Thyroid gland (tissue), 4 donors: ENCODE data around the gene AAMDC. TPM values are rescaled to one million over a fixed set of nuclear protein-coding genes. Genes with fewer than 3 reads are reported as not detected.
"Not testable (repeated sequence)": the region's sequence is repeated elsewhere in the genome, so short reads cannot be mapped to it uniquely, and the experiment has no call there.

Experiments used
- DNase-seq, 2 donors: peaks; one replicate each; pipeline ENCODE4 v3.0.0-alpha.2; 2019
- H3K27ac ChIP-seq, 3 donors: fragments of 200-600 bp; sonication (generic); 1 replicate in 2 of 3; 2 replicates in 1 of 3; pipeline ENCODE4 v1.5.1; 2016 to 2019; ENCODE audit warnings: mild to moderate bottlenecking in 1 of 3, moderate library complexity in 1 of 3
- H3K27me3 ChIP-seq: fragments of 200-600 bp; sonication (generic); one replicate; pipeline ENCODE4 v1.5.1; 2019
- H3K36me3 ChIP-seq, 2 donors: fragments of 200-600 bp; sonication (generic); one replicate each; pipeline ENCODE4 v1.5.1; 2016 to 2019
- H3K4me1 ChIP-seq, 2 donors: fragments of 200-600 bp; sonication (generic); one replicate each; pipeline ENCODE4 v1.5.1; 2017 to 2019
- H3K4me3 ChIP-seq, 3 donors: fragments of 200-600 bp; sonication (generic); replicated peaks in 1 of 3; 1 replicate in 2 of 3; 2 replicates in 1 of 3; pipeline ENCODE4 v1.5.1; 2016; ENCODE audit warnings: mild to moderate bottlenecking in 1 of 3
- H3K9me3 ChIP-seq: fragments of 200-600 bp; sonication (generic); one replicate; pipeline ENCODE4 v1.5.1; 2017
- POLR2A ChIP-seq, 2 donors: fragments of 450-650 bp; IDR thresholded peaks; one replicate each; pipeline ENCODE4 v1.6.1; 2017; ENCODE audit warnings: antibody characterized with exemption in 2 of 2, mild to moderate bottlenecking in 2 of 2, moderate library complexity in 1 of 2
- WGBS, 2 donors: methylation state at CpG; one replicate each; pipeline ENCODE4 v1.1.5; 2017; 5-methylcytosine and 5-hydroxymethylcytosine counted together
- intact Hi-C: fragments of 100-400 bp; cut with DNase I; formaldehyde crosslinking; loops from one replicate; pipeline ENCODE4 v1.15.1; 2023
- total RNA-seq, 4 donors: library from RNA; depleted of rRNA; stranded (reverse); fragments of >200 nt; gene quantifications; one replicate each; pipeline ENCODE4 v1.2.3, GENCODE V29; 2016
- TF ChIP-seq, protein P1 (sequence below), 6 experiments: fragments of 200-600 bp in 3 of 6; fragments of 450-650 bp in 3 of 6; sonication (generic) in 3 of 6; IDR thresholded peaks; one replicate each; pipeline ENCODE4 v1.5.1; 2016 to 2019; ENCODE audit warnings: antibody characterized with exemption in 6 of 6, mild to moderate bottlenecking in 2 of 6, inconsistent platforms in 1 of 6, moderate library complexity in 1 of 6

AAMDC gene
- total RNA-seq, 4 donors from 2014 or later: 33.6 to 60.5 (median 39.0) TPM

DNA sequence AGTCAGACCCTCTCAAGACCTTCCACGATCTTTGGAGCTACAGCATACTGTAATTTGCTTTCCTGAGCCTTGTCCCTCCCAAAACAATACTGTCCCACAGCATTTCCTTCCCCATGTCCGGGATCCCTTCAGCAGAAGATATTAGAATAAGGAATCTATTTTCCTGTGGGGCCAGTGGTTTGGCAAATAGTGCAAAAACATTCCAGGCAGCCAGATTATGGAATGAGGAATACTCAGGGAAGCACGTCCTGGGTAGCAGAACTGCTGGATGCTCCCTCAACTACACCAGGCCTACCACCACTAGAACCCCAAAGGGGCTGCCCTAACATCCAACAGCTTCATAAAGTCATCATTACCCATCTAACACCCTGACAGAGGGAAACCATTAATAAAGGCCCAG is 61.5 kb downstream of the AAMDC start:
- H3K4me3 ChIP-seq: no peak overlapping the region
- intact Hi-C loops: no loop called here
- TF ChIP-seq, protein P1, sequence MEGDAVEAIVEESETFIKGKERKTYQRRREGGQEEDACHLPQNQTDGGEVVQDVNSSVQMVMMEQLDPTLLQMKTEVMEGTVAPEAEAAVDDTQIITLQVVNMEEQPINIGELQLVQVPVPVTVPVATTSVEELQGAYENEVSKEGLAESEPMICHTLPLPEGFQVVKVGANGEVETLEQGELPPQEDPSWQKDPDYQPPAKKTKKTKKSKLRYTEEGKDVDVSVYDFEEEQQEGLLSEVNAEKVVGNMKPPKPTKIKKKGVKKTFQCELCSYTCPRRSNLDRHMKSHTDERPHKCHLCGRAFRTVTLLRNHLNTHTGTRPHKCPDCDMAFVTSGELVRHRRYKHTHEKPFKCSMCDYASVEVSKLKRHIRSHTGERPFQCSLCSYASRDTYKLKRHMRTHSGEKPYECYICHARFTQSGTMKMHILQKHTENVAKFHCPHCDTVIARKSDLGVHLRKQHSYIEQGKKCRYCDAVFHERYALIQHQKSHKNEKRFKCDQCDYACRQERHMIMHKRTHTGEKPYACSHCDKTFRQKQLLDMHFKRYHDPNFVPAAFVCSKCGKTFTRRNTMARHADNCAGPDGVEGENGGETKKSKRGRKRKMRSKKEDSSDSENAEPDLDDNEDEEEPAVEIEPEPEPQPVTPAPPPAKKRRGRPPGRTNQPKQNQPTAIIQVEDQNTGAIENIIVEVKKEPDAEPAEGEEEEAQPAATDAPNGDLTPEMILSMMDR (IDR thresholded peaks at IDR 0.05): no peak
- TF ChIP-seq POLR2A (IDR thresholded peaks at IDR 0.05): no peak
- no peaks in the 10 kb centered on the region for H3K4me1 ChIP-seq
- no peak overlapping the region for H3K27ac ChIP-seq
- H3K36me3 ChIP-seq: peaks cover 7 to 13% of the 10 kb centered on the region in 2 donors
- no peaks in the 10 kb centered on the region for H3K27me3 ChIP-seq
- no peaks in the 10 kb centered on the region for H3K9me3 ChIP-seq
- DNase-seq: no peak
- WGBS, 2 donors: 67 to 72% methylated on average over 3 of the region's 3 CpGs

DNA sequence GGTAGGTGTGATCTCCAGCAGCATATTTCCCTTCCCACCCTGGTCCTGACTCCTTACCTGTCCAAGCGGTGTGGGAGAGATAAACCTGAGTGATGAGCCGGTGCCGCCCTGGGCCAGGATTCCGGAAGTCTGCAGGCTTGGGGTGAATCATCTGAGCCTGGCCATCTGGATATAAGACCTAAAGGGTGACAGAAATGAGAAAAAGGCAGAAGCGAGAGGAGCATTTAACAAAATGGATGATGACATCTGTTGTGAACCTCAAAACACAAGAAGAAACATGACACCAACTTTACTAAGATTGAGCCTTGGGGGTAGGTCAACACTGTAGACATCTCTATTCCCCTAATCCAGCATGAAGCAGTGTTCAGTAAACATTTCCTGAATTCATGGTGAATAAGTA is 62.8 kb downstream of the AAMDC start:
- Histone ChIP-seq H3K9me3 (no peaks in the 10 kb centered on the region), H3K4me3 (no peak overlapping the region), H3K4me1 (no peaks in the 10 kb centered on the region), H3K27ac (no peak overlapping the region), H3K27me3 (no peaks in the 10 kb centered on the region), H3K36me3 (peaks cover 1 to 6% of the 10 kb centered on the region in 2 donors)
- DNase-seq: no peak
- intact Hi-C loops: no loop called here
- 95 to 96% methylated on average over 5 of the region's 5 CpGs for WGBS, 2 donors
- TF ChIP-seq, protein P1 (IDR thresholded peaks at IDR 0.05): no peak
- no peak for TF ChIP-seq POLR2A (IDR thresholded peaks at IDR 0.05)

DNA sequence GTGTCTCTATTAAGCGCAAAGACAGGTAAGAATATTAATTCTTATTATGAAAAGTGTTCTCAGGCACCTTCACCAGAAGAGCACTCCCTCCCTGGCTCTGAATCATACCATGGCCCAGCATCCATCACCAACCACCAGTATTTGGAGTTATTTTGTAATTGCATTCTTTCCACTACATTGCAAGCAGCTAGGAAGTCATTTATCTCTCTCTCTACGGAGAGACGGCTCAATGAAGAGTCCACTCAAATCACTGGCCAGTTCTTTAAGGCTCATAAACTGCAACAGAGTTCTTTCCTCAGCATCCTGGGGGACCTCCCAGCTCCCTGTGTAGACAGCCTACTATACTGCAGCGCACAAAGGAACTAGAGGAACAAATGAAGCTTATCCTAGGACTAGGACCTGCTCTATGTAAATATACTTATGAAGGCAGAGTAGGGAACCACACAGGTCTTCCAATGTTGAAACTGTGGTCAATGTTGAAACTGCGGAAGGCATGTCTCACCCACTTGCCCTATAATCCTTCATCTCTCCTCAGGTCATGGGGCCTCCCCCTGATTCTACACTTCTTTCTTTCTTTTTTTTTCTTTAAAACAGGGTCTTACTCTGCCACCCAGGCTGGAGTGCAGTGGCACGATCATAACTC is 63.4 kb downstream of the AAMDC start:
- Histone ChIP-seq H3K27me3 (no peaks in the 10 kb centered on the region), H3K4me3 (no peak overlapping the region), H3K27ac (no peak overlapping the region), H3K4me1 (no peaks in the 10 kb centered on the region), H3K9me3 (no peaks in the 10 kb centered on the region), H3K36me3 (peaks cover 0 to under 1% of the 10 kb centered on the region in 2 donors)
- DNase-seq: no peak
- no peak for TF ChIP-seq POLR2A (IDR thresholded peaks at IDR 0.05)
- intact Hi-C loops: no loop called here
- WGBS, 2 donors: 80 to 93% methylated on average over 6 of the region's 6 CpGs

DNA sequence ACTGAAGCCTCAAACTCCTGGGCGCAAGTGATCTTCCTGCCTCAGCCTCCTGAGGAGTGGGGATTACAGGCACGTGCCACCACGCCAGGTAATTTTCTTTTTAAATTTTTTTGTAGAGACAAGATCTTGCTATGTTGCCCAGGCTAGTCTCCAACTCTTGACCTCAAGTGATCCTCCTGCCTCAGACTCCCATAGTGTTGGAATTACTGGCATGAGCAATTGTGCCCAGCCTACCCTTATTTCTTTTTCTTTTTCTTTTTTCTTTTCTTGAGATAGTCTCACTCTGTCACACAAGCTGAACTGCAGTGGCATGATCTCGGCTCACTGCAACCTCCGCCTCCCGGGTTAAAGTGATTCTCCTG is 63.9 kb downstream of the AAMDC start:
- H3K27ac ChIP-seq: no peak overlapping the region
- TF ChIP-seq POLR2A (IDR thresholded peaks at IDR 0.05): no peak
- TF ChIP-seq, protein P1 (IDR thresholded peaks at IDR 0.05): no peak
- no peaks in the 10 kb centered on the region for H3K4me1 ChIP-seq
- 95 to 100% methylated on average over 6 of the region's 6 CpGs for WGBS, 2 donors
- H3K9me3 ChIP-seq: no peaks in the 10 kb centered on the region
- no peaks in the 10 kb centered on the region for H3K27me3 ChIP-seq
- H3K4me3 ChIP-seq: no peak overlapping the region
- DNase-seq: no peak
- H3K36me3 ChIP-seq: no peaks in the 10 kb centered on the region
- intact Hi-C loops: no loop called here

DNA sequence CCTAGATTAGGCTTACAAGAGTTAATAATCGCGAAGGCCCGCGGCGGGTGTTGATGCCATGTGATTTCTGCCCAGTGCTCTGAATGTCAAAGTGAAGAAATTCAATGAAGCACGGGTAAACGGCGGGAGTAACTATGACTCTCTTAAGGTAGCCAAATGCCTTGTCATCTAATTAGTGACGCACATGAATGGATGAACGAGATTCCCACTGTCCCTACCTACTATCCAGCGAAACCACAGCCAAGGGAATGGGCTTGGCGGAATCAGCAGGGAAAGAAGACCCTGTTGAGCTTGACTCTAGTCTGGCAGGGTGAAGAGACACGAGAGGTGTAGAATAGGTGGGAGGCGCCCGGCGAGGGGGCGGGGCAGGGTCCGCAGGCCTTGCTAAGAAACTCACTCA is 65.5 kb downstream of the AAMDC start:
- Histone ChIP-seq H3K36me3 (peaks cover 0 to 2% of the 10 kb centered on the region in 2 donors), H3K4me1 (no peaks in the 10 kb centered on the region), H3K27ac (no peak overlapping the region), H3K4me3 (no peak overlapping the region), H3K9me3 (no peaks in the 10 kb centered on the region), H3K27me3 (no peaks in the 10 kb centered on the region)
- WGBS, 2 donors: 89 to 94% methylated on average over 18 of the region's 18 CpGs
- intact Hi-C loops: no loop called here
- TF ChIP-seq, protein P1 (IDR thresholded peaks at IDR 0.05): no peak
- no peak for TF ChIP-seq POLR2A (IDR thresholded peaks at IDR 0.05)
- DNase-seq: no peak

DNA sequence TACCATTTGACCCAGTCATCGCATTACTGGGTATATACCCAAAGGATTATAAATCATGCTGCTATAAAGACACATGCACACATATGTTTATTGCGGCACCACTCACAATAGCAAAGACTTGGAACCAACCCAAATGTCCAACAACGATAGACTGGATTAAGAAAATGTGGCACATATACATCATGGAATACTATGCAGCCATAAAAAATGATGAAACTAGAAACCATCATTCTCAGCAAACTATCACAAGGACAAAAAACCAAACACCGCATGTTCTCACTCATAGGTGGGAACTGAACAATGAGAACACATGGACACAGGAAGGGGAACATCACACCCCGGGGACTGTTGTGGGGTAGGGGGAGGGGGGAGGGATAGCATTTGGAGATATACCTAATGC is 68.1 kb downstream of the AAMDC start:
- intact Hi-C loops: not testable (repeated sequence)

DNA sequence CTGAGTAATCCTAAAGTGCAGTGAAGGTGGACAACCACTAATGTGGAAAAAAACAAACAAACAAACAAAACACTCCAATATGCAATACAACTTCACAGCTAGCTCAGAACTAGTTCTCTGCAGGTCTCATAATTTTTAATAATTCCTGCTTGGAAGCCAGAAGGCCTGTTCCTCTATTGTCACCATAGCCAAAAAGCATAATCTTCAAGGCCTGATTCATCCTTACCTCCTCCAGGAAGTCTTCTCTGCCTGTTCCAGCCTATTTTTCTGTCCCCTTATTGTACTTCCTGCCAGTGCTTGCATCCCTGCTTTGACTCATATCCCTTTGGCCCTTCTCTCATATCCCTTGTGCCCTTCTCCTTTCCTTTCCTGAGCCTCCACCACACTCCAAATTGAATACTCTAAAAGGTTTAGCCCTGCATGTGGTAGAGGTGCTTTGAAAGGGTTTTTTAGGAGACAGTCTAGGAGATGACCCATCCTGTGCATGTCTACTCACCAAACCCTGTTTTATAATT is 69.2 kb downstream of the AAMDC start:
- H3K9me3 ChIP-seq, H3K4me3 ChIP-seq, intact Hi-C loops, H3K4me1 ChIP-seq, DNase-seq, H3K36me3 ChIP-seq, H3K27me3 ChIP-seq, H3K27ac ChIP-seq: not testable (repeated sequence)

More for the DNA sequence above, 68.1 kb downstream of the AAMDC start:
- H3K4me3 ChIP-seq, H3K27me3 ChIP-seq, H3K36me3 ChIP-seq, H3K9me3 ChIP-seq, DNase-seq, H3K27ac ChIP-seq, H3K4me1 ChIP-seq: not testable (repeated sequence)
- 94 to 97% methylated on average over 5 of the region's 5 CpGs for WGBS, 2 donors

DNA sequence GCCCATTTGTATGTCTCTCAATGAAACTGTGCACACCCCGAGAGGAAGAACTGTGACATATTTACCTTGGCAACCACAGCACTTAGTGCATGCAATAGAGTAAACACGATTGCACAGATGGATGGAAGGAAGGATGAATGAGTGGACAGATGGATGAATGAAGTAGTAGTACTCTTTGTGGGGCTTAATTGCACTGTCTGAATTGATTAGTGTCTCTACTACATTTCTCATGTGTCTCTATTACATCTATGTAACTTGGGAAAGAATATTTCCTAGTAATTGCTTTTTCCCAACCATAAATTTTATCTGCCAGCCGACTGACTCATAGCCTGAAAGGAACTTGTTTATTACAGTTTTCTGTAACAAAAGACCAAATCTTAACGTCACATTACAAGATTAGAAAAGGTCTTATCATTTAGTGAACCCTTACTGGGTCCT is 69.7 kb downstream of the AAMDC start:
- H3K36me3 ChIP-seq, H3K27ac ChIP-seq, H3K4me3 ChIP-seq, intact Hi-C loops, H3K4me1 ChIP-seq, H3K9me3 ChIP-seq, H3K27me3 ChIP-seq, DNase-seq: not testable (repeated sequence)
- 63 to 73% methylated on average over 4 of the region's 4 CpGs for WGBS, 2 donors

DNA sequence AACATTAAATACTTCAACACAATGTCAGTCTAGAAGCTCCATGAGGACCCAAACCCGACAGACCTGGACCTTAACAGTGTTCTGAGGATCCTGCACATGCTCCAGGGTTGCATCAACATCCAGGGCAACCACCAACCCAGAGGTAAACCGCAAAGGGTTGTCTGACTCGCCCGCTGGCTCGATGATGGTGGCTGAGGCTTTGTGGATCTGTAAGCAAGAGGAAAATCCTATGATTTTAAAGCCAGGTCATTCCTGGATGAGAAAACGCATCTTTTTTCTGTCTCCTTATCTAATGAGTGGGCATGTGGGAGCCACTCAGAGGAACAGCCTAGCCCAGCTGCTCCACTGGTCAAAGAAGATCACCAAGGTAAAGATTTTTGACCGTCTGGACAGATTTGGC is 70.3 kb downstream of the AAMDC start:
- intact Hi-C loops, DNase-seq, H3K4me1 ChIP-seq, H3K27me3 ChIP-seq, H3K4me3 ChIP-seq, H3K27ac ChIP-seq, H3K9me3 ChIP-seq, H3K36me3 ChIP-seq: not testable (repeated sequence)
- WGBS, 2 donors: 96 to 99% methylated on average over 7 of the region's 7 CpGs
